HepG2 (cell line): ENCODE data around the gene GTF2H1.

Experiments used
- CTCF ChIP-seq: sonication (generic); formaldehyde crosslinking; IDR thresholded peaks from 2 replicates; pipeline ENCODE4 v1.5.0; 2020; ENCODE audit warnings: mild to moderate bottlenecking, missing genetic modification reagents, moderate library complexity
- NKX3-1 ChIP-seq: sonication (generic); formaldehyde crosslinking; IDR thresholded peaks from 2 replicates; pipeline ENCODE4 v1.5.0; 2020; ENCODE audit warnings: missing genetic modification reagents
- NR2F2 ChIP-seq: IDR thresholded peaks from 2 replicates; pipeline ENCODE4 v1.6.1; 2012; ENCODE audit warnings: low read depth, inconsistent platforms, borderline replicate concordance
- RBAK ChIP-seq: sonication (generic); formaldehyde crosslinking; IDR thresholded peaks from 2 replicates; pipeline ENCODE4 v1.5.1; 2020; ENCODE audit warnings: mild to moderate bottlenecking, missing genetic modification reagents
- SAFB2 ChIP-seq: sonication (generic); formaldehyde crosslinking; IDR thresholded peaks from 2 replicates; pipeline ENCODE4 v1.5.1; 2020; ENCODE audit warnings: missing genetic modification reagents, low read depth, mild to moderate bottlenecking, borderline replicate concordance
- ZBTB25 ChIP-seq: IDR thresholded peaks from 2 replicates; pipeline ENCODE4 v1.6.1; 2018; ENCODE audit warnings: missing genetic modification reagents
- ZBTB42 ChIP-seq: sonication (generic); formaldehyde crosslinking; IDR thresholded peaks from 2 replicates; pipeline ENCODE4 v1.5.0; 2020; ENCODE audit warnings: mild to moderate bottlenecking, missing genetic modification reagents
- ZNF121 ChIP-seq: sonication (generic); formaldehyde crosslinking; IDR thresholded peaks from 2 replicates; pipeline ENCODE4 v1.5.0; 2020; ENCODE audit warnings: mild to moderate bottlenecking, missing genetic modification reagents
- ZNF501 ChIP-seq: sonication (generic); formaldehyde crosslinking; IDR thresholded peaks from 2 replicates; pipeline ENCODE4 v1.5.1; 2020; ENCODE audit warnings: mild to moderate bottlenecking, moderate library complexity, missing genetic modification reagents
- ZNF788 ChIP-seq: sonication (generic); formaldehyde crosslinking; IDR thresholded peaks from 2 replicates; pipeline ENCODE4 v1.5.0; 2020; ENCODE audit warnings: mild to moderate bottlenecking, missing genetic modification reagents, borderline replicate concordance

- no peak for TF ChIP-seq ZBTB42 (CRISPR knock-in tag)
- peak; percentile 96; the same call in 1 of the 2 replicates for TF ChIP-seq SAFB2 (CRISPR knock-in tag)
- no peak for TF ChIP-seq RBAK (CRISPR knock-in tag)
- 0 out of 2 replicates have a peak, but pooled peaks have one; percentile 56 for TF ChIP-seq ZNF121
- peak; percentile 16; the same call in 1 of the 2 replicates for TF ChIP-seq CTCF (CRISPR knock-in tag)
- TF ChIP-seq NR2F2, result no peak
- TF ChIP-seq NKX3-1 (CRISPR knock-in tag), result no peak; the same call in 1 of the 2 replicates
- TF ChIP-seq ZNF788, result peak; percentile 92; the same call in 1 of the 2 replicates
- peak; percentile 97 for TF ChIP-seq ZNF501 (CRISPR knock-in tag)
- peak; percentile 60; the same call in 1 of the 2 replicates for TF ChIP-seq ZBTB25 (CRISPR knock-in tag)
Observed at GRCh38 chr11:18321969-18322711, at the start of gene GTF2H1, which contains the start of gene HPS5.
